Measurements from ENCODE around the gene GJB1.

Gene GJB1

GRCh38 chrX:71235482-71235881, 12.5 kb downstream of the GJB1 start:
- DNase-seq (no peak), ATAC-seq (ENCODE audit: insufficient read depth, low read depth) (no peak)
- H2AFZ ChIP-seq (ENCODE audit: low read depth, low read length) = no peak overlapping the region
- no peak overlapping the region for H3K27ac ChIP-seq (ENCODE audit: low read length)
- TF ChIP-seq EZH2 (IDR thresholded peaks at IDR 0.05; ENCODE audit: borderline replicate concordance, low read depth, low read length, severe bottlenecking) (no peak), CTCF (IDR thresholded peaks at IDR 0.05; ENCODE audit: borderline replicate concordance, extremely low read depth, low read length, poor library complexity, severe bottlenecking) (no peak)
- no peak overlapping the region for H3K4me3 ChIP-seq (ENCODE audit: low read depth in 1 of 2, low read length in 2 of 2)
- H3K4me1 ChIP-seq (ENCODE audit: insufficient read depth, low read length) = no peaks in the 10 kb centered on the region
- no peaks in the 10 kb centered on the region for H3K27me3 ChIP-seq (ENCODE audit: insufficient read depth, low read length, poor library complexity)
- H3K9ac ChIP-seq (ENCODE audit: low read depth, low read length) = no peak overlapping the region
- no peaks in the 10 kb centered on the region for H3K9me3 ChIP-seq (ENCODE audit: insufficient read depth, low read length, severe bottlenecking)
- H4K20me1 ChIP-seq (ENCODE audit: insufficient read depth, low read length) = no peaks in the 10 kb centered on the region
- no peaks in the 10 kb centered on the region for H3K79me2 ChIP-seq (ENCODE audit: insufficient read depth, low read length)
- peaks cover 7% of the 10 kb centered on the region; the same call in 1 of the 2 replicates for H3K36me3 ChIP-seq (ENCODE audit: insufficient read depth, low read length)
- no peak overlapping the region for H3K4me2 ChIP-seq (ENCODE audit: insufficient read depth, low read length)

GRCh38 chrX:71236836-71237235, 13.8 kb downstream of the GJB1 start:
- TF ChIP-seq CTCF (IDR thresholded peaks at IDR 0.05; ENCODE audit: borderline replicate concordance, extremely low read depth, low read length, poor library complexity, severe bottlenecking) (no peak), EZH2 (IDR thresholded peaks at IDR 0.05; ENCODE audit: borderline replicate concordance, low read depth, low read length, severe bottlenecking) (no peak)

GRCh38 chrX:71239781-71240180, 16.8 kb downstream of the GJB1 start:
- Histone ChIP-seq H3K4me2 (ENCODE audit: insufficient read depth, low read length) (no peak overlapping the region), H3K9me3 (ENCODE audit: insufficient read depth, low read length, severe bottlenecking) (no peaks in the 10 kb centered on the region), H3K9ac (ENCODE audit: low read depth, low read length) (no peak overlapping the region), H2AFZ (ENCODE audit: low read depth, low read length) (no peak overlapping the region), H3K4me3 (ENCODE audit: low read depth in 1 of 2, low read length in 2 of 2) (no peak overlapping the region), H3K36me3 (ENCODE audit: insufficient read depth, low read length) (peaks cover 49% of the 10 kb centered on the region), H3K27ac (ENCODE audit: low read length) (no peak overlapping the region), H3K79me2 (ENCODE audit: insufficient read depth, low read length) (no peaks in the 10 kb centered on the region), H3K27me3 (ENCODE audit: insufficient read depth, low read length, poor library complexity) (no peaks in the 10 kb centered on the region), H3K4me1 (ENCODE audit: insufficient read depth, low read length) (no peaks in the 10 kb centered on the region), H4K20me1 (ENCODE audit: insufficient read depth, low read length) (no peaks in the 10 kb centered on the region)
- TF ChIP-seq EZH2 (IDR thresholded peaks at IDR 0.05; ENCODE audit: borderline replicate concordance, low read depth, low read length, severe bottlenecking) (no peak), CTCF (IDR thresholded peaks at IDR 0.05; ENCODE audit: borderline replicate concordance, extremely low read depth, low read length, poor library complexity, severe bottlenecking) (no peak)
- no peak for ATAC-seq (ENCODE audit: insufficient read depth, low read depth)
- no peak for DNase-seq

More at GRCh38 chrX:71236836-71237235, 13.8 kb downstream of the GJB1 start:
- Histone ChIP-seq H3K9me3 (ENCODE audit: insufficient read depth, low read length, severe bottlenecking) (no peaks in the 10 kb centered on the region), H4K20me1 (ENCODE audit: insufficient read depth, low read length) (no peaks in the 10 kb centered on the region), H3K79me2 (ENCODE audit: insufficient read depth, low read length) (no peaks in the 10 kb centered on the region), H3K4me1 (ENCODE audit: insufficient read depth, low read length) (no peaks in the 10 kb centered on the region), H3K4me2 (ENCODE audit: insufficient read depth, low read length) (no peak overlapping the region), H3K27ac (ENCODE audit: low read length) (no peak overlapping the region), H3K9ac (ENCODE audit: low read depth, low read length) (no peak overlapping the region), H3K36me3 (ENCODE audit: insufficient read depth, low read length) (peaks cover 21% of the 10 kb centered on the region), H3K27me3 (ENCODE audit: insufficient read depth, low read length, poor library complexity) (no peaks in the 10 kb centered on the region), H2AFZ (ENCODE audit: low read depth, low read length) (no peak overlapping the region), H3K4me3 (ENCODE audit: low read depth in 1 of 2, low read length in 2 of 2) (no peak overlapping the region)
- no peak for DNase-seq
- ATAC-seq (ENCODE audit: insufficient read depth, low read depth) = no peak

GRCh38 chrX:71241301-71241700, 18.3 kb downstream of the GJB1 start:
- H3K9me3 ChIP-seq (ENCODE audit: insufficient read depth, low read length, severe bottlenecking) = no peaks in the 10 kb centered on the region
- H3K4me3 ChIP-seq (ENCODE audit: low read depth in 1 of 2, low read length in 2 of 2) = no peak overlapping the region
- peaks cover 63% of the 10 kb centered on the region for H3K36me3 ChIP-seq (ENCODE audit: insufficient read depth, low read length)
- H4K20me1 ChIP-seq (ENCODE audit: insufficient read depth, low read length) = no peaks in the 10 kb centered on the region
- no peak overlapping the region for H3K4me2 ChIP-seq (ENCODE audit: insufficient read depth, low read length)
- no peaks in the 10 kb centered on the region for H3K79me2 ChIP-seq (ENCODE audit: insufficient read depth, low read length)
- ATAC-seq (ENCODE audit: insufficient read depth, low read depth) = no peak
- H3K27ac ChIP-seq (ENCODE audit: low read length) = no peak overlapping the region
- H2AFZ ChIP-seq (ENCODE audit: low read depth, low read length) = no peak overlapping the region
- no peak overlapping the region for H3K9ac ChIP-seq (ENCODE audit: low read depth, low read length)
- H3K4me1 ChIP-seq (ENCODE audit: insufficient read depth, low read length) = no peaks in the 10 kb centered on the region
- no peaks in the 10 kb centered on the region for H3K27me3 ChIP-seq (ENCODE audit: insufficient read depth, low read length, poor library complexity)
- TF ChIP-seq CTCF (IDR thresholded peaks at IDR 0.05; ENCODE audit: borderline replicate concordance, extremely low read depth, low read length, poor library complexity, severe bottlenecking) = no peak
- no peak for TF ChIP-seq EZH2 (IDR thresholded peaks at IDR 0.05; ENCODE audit: borderline replicate concordance, low read depth, low read length, severe bottlenecking)
- no peak for DNase-seq

Measured in DND-41 (cell line).